GM12875 (cell line): ENCODE data around the gene CACNA2D3.
"Not testable (repeated sequence)": the region's sequence is repeated elsewhere in the genome, so short reads cannot be mapped to it uniquely, and the experiment has no call there.

Source experiments
- H3K4me3 ChIP-seq: one replicate; pipeline ENCODE4 v1.5.1; 2011; ENCODE audit warnings: low read depth, low read length, control low read depth
- CTCF ChIP-seq: IDR thresholded peaks from 2 replicates; pipeline ENCODE4 v1.5.1; 2011; ENCODE audit warnings: low read depth, mild to moderate bottlenecking, control low read depth, inconsistent platforms, low read length, moderate library complexity, borderline replicate concordance; ENCODE audit not compliant: insufficient read depth

The CACNA2D3 gene

GRCh38 chr3:54969652-54970051 lies 847.3 kb downstream of the CACNA2D3 start:
- no peak overlapping the region for H3K4me3 ChIP-seq
- no peak for TF ChIP-seq CTCF

DNA sequence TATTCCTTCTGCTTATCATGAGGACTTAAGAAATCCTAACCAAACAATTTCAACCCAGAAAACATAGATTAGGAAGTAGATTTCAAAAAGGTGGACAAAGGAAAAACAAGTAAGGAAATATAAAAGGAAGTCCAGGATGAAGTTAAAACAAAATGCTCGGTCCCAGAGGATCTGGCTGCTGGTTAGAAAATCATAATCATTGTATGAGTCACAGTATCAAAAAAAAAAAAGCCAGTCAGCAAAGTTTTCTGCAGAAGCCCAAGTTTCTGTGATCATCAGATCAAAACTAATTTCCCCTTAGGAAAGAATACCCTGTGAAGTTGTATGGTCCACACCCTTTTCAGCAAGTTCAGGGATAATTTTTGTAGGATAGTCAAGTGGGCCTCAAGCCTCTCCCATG lies 848.5 kb downstream of the CACNA2D3 start:
- TF ChIP-seq CTCF: no peak
- H3K4me3 ChIP-seq: no peak overlapping the region

DNA sequence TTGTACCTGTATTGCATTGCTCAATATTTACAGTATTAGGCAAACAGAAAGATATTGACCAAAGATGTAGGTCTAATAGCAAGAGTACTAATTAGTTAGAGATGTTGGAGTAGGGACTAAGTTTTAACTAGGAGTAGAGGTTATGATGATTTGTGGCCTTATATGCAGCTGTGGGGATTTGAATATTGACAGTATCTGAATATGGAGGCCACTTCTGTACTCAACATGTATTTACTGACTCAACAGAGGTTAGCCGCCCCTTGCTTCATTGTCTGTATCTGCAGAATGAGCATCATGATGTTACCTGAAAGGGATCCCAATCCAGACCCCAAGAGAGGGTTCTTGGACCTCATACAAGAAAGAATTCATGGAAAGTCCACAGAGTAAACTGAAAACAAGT lies 855.1 kb downstream of the CACNA2D3 start:
- H3K4me3 ChIP-seq: no peak overlapping the region
- TF ChIP-seq CTCF: no peak

DNA sequence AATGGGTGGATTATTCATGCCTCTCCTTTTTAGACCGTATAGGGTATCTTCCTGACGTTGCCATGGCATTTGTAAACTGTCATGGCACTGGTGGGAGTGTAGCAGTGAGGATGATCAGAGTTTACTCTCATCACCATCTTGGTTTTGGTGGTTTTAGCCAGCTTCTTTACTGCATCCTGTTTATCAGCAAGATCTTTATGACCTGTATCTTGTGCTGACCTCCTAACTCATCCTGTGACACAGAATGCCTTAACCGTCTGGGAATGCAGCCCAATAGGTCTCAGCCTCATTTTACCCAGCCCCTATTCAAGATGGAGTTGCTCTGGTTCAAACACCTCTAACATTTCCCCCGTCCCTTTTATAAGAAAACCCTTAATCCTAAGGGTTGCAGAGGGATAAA lies 855.6 kb downstream of the CACNA2D3 start:
- H3K4me3 ChIP-seq: not testable (repeated sequence)

DNA sequence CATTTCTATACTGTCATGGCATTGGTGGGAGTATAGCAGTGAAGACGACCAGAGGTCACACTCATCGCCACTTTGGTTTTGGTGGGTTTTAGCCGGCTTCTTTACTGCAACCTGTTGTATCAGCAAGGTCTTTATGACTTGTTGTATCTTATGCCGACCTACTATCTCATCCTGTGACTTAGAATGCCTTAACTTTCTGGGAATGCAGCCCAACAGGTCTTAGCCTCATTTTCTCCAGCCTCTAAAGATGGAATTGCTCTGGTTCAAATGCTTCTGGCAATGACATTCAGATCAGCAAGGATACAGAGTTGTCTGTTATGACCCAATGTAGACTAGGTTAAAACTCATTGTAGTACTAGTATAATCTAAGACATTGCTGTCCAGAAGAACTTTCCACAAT lies 860.5 kb downstream of the CACNA2D3 start:
- H3K4me3 ChIP-seq: no peak overlapping the region

DNA sequence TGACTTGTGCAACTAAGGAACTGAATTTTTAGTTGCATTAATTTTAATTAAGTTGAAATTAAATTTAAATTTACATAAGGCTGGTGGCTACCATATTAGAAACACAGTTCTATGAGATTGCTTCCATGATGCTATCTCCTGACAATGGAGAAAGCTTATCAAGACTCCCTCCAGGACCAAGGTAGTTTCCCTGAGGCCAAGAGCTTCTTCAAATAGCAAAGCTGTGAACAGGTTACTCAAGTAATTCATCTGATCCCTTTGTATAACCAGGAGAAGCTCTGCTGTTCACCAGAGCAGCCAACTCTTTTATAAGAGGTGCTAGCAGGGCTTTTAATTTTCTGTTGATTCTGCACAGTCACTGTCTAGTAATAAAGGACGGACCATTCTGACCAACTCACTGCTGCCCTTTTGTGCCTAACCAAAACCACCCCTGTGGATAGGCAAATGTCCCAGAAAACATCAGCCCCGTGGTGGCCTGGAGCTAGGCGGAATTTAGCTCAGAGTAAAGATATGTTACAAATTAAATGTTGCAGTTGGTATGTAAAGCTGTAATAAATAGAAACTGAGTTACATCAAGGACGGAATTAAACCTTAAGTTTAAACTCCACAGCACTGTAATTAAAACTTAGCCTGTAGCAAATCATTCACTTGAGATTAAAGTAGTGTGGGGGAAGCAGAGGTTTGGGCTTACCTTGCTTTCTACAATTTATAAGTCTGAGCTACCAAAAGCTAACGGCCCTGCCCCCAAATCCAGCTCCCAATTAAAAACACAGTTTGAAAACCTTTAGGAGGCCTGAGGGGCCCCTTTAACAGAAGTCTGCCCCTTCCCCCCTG lies 861.1 kb downstream of the CACNA2D3 start:
- no peak overlapping the region for H3K4me3 ChIP-seq
- no peak for TF ChIP-seq CTCF

More for the DNA sequence above, 860.5 kb downstream of the CACNA2D3 start:
- TF ChIP-seq CTCF: no peak

- no peak for TF ChIP-seq CTCF
- no peak overlapping the region for H3K4me3 ChIP-seq
These were observed 863.5 kb downstream of the CACNA2D3 start for GRCh38 chr3:54985856-54986255.
